ENCODE results near the gene SPR. TPM values are rescaled to one million over a fixed set of nuclear protein-coding genes. Genes with fewer than 3 reads are reported as not detected.

The SPR gene
- total RNA-seq, 4 donors from 2014 or later, result 30.3 to 57.0 (median 50.3) TPM

DNA sequence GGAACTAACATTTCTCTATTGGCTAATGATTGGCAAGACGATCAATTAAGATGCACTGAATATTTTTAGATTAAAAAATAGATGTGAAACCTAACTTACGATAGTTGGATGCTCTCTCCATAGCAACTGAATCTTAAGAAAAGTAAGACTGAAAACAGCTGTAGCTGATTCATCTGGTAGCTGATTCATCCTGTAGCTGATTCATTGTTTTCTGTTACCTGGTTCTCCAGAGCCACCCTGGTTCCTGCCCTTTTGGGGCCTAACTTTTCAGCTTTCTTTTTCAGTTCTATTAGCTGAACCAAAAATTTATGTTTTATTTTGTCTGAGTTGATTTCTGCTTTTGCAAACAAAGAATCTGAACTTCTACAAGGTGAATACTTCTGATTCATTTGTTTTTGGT is 22.7 kb upstream of the SPR start:
- H3K27me3 ChIP-seq, result peaks cover 0 to 22% (median 0%) of the 10 kb centered on the region in 4 donors
- 24% methylated on average over 2 of the region's 2 CpGs for whole genome bisulfite sequencing
- H3K27ac ChIP-seq (replicated peaks in 1 of 4), result no peak overlapping the region
- H3K4me3 ChIP-seq, result no peak overlapping the region
- H3K4me1 ChIP-seq, result peaks cover 4 to 12% (median 10%) of the 10 kb centered on the region in 4 donors
- H3K9me3 ChIP-seq, result no peaks in the 10 kb centered on the region
- TF ChIP-seq EP300 (IDR thresholded peaks at IDR 0.05) (no peak), POLR2A (IDR thresholded peaks at IDR 0.05; ENCODE audit: low read depth) (no peak), CTCF (IDR thresholded peaks at IDR 0.05) (no peak), POLR2AphosphoS5 (IDR thresholded peaks at IDR 0.05) (no peak)
- no peak for DNase-seq (ENCODE audit: extremely low spot score)
- intact Hi-C loops (cut with DNase I), result no loop called here
- no peaks in the 10 kb centered on the region for H3K36me3 ChIP-seq

GRCh38 chr2:72871060-72871459 is 16.1 kb upstream of the SPR start:
- intact Hi-C loops (cut with DNase I), result no loop called here
- TF ChIP-seq CTCF (IDR thresholded peaks at IDR 0.05) (no peak), EP300 (IDR thresholded peaks at IDR 0.05) (no peak), POLR2A (IDR thresholded peaks at IDR 0.05; ENCODE audit: low read depth) (no peak), POLR2AphosphoS5 (IDR thresholded peaks at IDR 0.05) (no peak)
- Histone ChIP-seq H3K4me1 (no peaks in the 10 kb centered on the region), H3K27ac (replicated peaks in 1 of 4) (no peak overlapping the region), H3K9me3 (peaks cover 0 to 10% (median 2%) of the 10 kb centered on the region in 4 donors), H3K4me3 (no peak overlapping the region), H3K36me3 (no peaks in the 10 kb centered on the region), H3K27me3 (peaks cover 0 to 4% (median 0%) of the 10 kb centered on the region in 4 donors)
- WGBS, result 53% methylated on average over 1 of the region's 1 CpG
- DNase-seq (ENCODE audit: extremely low spot score), result no peak

DNA sequence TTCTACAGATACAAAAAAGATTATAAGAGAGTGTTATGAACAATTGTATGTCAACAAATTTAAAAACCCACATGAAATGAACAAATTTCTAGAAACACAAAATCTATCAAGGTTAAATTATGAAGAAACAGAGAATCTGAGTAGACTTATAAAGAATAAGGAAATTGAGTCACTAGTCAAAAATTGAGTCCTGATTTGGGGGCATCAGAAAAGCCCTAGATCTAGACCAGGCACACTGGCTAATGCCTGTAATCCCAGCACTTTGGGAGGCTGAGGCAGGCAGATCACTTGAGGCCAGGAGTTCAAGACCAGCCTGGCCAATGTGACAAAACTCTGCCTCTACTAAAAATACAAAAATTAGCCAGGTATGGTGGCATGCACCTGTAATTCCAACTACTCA is 15.3 kb upstream of the SPR start:
- H3K27ac ChIP-seq (replicated peaks in 1 of 4), result no peak overlapping the region

DNA sequence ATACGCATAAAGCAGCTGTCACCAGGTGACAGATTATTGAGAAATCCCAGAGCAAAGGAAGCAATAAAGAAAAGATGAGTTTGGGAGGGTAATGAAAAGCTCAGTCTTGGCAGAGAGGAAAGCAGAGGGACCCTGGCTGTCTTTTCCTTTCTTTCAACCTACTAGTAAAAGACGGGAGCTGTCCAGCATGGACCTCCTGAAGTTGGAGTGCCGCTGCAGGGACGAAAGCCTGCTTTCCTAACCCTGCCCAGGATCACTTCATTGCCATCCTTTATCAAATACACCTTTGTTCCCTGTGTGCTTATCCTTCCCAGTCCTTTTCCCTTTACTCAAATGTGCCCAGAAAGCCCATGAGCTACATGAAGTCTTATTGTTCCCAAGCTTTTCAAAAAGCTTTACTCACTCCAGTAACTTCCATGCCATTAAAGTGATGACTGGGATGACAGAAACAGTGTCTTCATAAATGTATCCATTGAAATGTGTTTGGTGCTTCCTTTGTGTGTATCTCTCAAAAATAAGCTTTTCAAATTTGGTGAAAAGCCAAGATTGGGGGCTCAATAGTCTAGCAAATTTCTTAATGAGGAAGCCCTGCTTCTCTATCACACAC is 3.7 kb upstream of the SPR start:
- no peak for DNase-seq (ENCODE audit: extremely low spot score)
- H3K36me3 ChIP-seq, result no peaks in the 10 kb centered on the region
- intact Hi-C loops (cut with DNase I), result no loop called here
- no peak overlapping the region for H3K4me3 ChIP-seq
- no peaks in the 10 kb centered on the region for H3K27me3 ChIP-seq
- WGBS, result 16% methylated on average over 4 of the region's 4 CpGs
- TF ChIP-seq POLR2AphosphoS5 (IDR thresholded peaks at IDR 0.05), result no peak
- no peak for TF ChIP-seq EP300 (IDR thresholded peaks at IDR 0.05)
- no peak for TF ChIP-seq CTCF (IDR thresholded peaks at IDR 0.05)
- no peak for TF ChIP-seq POLR2A (IDR thresholded peaks at IDR 0.05; ENCODE audit: low read depth)
- peaks cover 0 to 4% (median 0%) of the 10 kb centered on the region in 4 donors for H3K9me3 ChIP-seq
- H3K27ac ChIP-seq (replicated peaks in 1 of 4), result no peak overlapping the region
- peaks cover 16 to 18% (median 16%) of the 10 kb centered on the region in 4 donors for H3K4me1 ChIP-seq

More for the DNA sequence above, 15.3 kb upstream of the SPR start:
- Histone ChIP-seq H3K9me3 (peaks cover 0 to 10% (median 2%) of the 10 kb centered on the region in 4 donors), H3K4me1 (no peaks in the 10 kb centered on the region), H3K4me3 (no peak overlapping the region), H3K36me3 (no peaks in the 10 kb centered on the region), H3K27me3 (peaks cover 0 to 4% (median 0%) of the 10 kb centered on the region in 4 donors)
- intact Hi-C loops (cut with DNase I), result no loop called here
- TF ChIP-seq POLR2A (IDR thresholded peaks at IDR 0.05; ENCODE audit: low read depth), result no peak
- TF ChIP-seq POLR2AphosphoS5 (IDR thresholded peaks at IDR 0.05), result no peak
- no peak for TF ChIP-seq CTCF (IDR thresholded peaks at IDR 0.05)
- TF ChIP-seq EP300 (IDR thresholded peaks at IDR 0.05), result no peak
- no peak for DNase-seq (ENCODE audit: extremely low spot score)

Data from esophagus muscularis mucosa (tissue), 4 donors.